K562 (cell line): ENCODE measurements around the gene RFLNA. TPM values are rescaled to one million over a fixed set of nuclear protein-coding genes. Genes with fewer than 3 reads are reported as not detected.

Source experiments
- ARID1B ChIP-seq: fragments of 450-650 bp; IDR thresholded peaks from 2 replicates; pipeline ENCODE4 v1.6.1; 2016; ENCODE audit warnings: antibody characterized with exemption, mild to moderate bottlenecking, inconsistent platforms
- CBFA2T3 ChIP-seq: fragments of 450-650 bp; IDR thresholded peaks from 2 replicates; pipeline ENCODE4 v1.6.1; 2017
- CHD7 ChIP-seq: fragments of 200-600 bp; sonication (generic); IDR thresholded peaks from one replicate; pipeline ENCODE4 v1.6.1; 2012; ENCODE audit warnings: mild to moderate bottlenecking, low read depth, low read length, inconsistent platforms
- HMGXB4 ChIP-seq: sonication (generic); formaldehyde crosslinking; IDR thresholded peaks from 2 replicates; pipeline ENCODE4 v1.8.1; 2023; ENCODE audit warnings: mild to moderate bottlenecking, missing genetic modification reagents
- KAT8 ChIP-seq: fragments of 450-650 bp; IDR thresholded peaks from 2 replicates; pipeline ENCODE4 v1.6.1; 2016; ENCODE audit warnings: low read depth, mild to moderate bottlenecking
- MAX ChIP-seq: sonication (generic); formaldehyde crosslinking; IDR thresholded peaks from 2 replicates; pipeline ENCODE4 v1.9.0; 2022; ENCODE audit warnings: mild to moderate bottlenecking, missing genetic modification reagents
- NCOR1 ChIP-seq: fragments of 450-650 bp; IDR thresholded peaks from 2 replicates; pipeline ENCODE4 v1.6.1; 2016; ENCODE audit warnings: mild to moderate bottlenecking, moderate library complexity
- NFYB ChIP-seq: IDR thresholded peaks from 2 replicates; pipeline ENCODE4 v1.6.1; 2011; ENCODE audit warnings: mild to moderate bottlenecking, moderate library complexity; ENCODE audit not compliant: insufficient read length; ENCODE audit errors: extremely low read depth
- RFX1 ChIP-seq: fragments of 450-650 bp; IDR thresholded peaks from 2 replicates; pipeline ENCODE4 v1.6.1; 2016; ENCODE audit warnings: mild to moderate bottlenecking, moderate library complexity
- SMC3 ChIP-seq: conservative IDR thresholded peaks from 2 replicates; pipeline ENCODE4 v1.6.1; 2011; ENCODE audit warnings: low read depth, low read length, improper control_type of control experiment; ENCODE audit not compliant: insufficient read depth
- SNRNP70 ChIP-seq: fragments of 200-400 bp; formaldehyde crosslinking; optimal IDR thresholded peaks from 2 replicates; pipeline ENCODE3; 2017; ENCODE audit warnings: low read depth, low read length
- TCF7L2 ChIP-seq: fragments of 150-350 bp; IDR thresholded peaks from 2 replicates; pipeline ENCODE4 v1.6.1; 2016; ENCODE audit warnings: low read depth, mild to moderate bottlenecking, low read length, moderate library complexity
- ZKSCAN8 ChIP-seq: fragments of 200-800 bp; sonication (Bioruptor generic); IDR thresholded peaks from 2 replicates; pipeline ENCODE4 v1.6.1; 2016; ENCODE audit warnings: missing genetic modification characterization, missing compliant biosample characterization
- ZNF140 ChIP-seq: fragments of 250-450 bp; sonication (Bioruptor Pico); IDR thresholded peaks from 2 replicates; pipeline ENCODE4 v1.8.0; 2021; ENCODE audit warnings: moderate library complexity, mild to moderate bottlenecking, inconsistent platforms
- ZNF780A ChIP-seq: fragments of 250-450 bp; sonication (Bioruptor Pico); IDR thresholded peaks from 2 replicates; pipeline ENCODE4 v1.5.0; 2021; ENCODE audit warnings: mild to moderate bottlenecking
- polyA plus RNA-seq, 8 experiments: library from polyadenylated mRNA; depleted of rRNA in 4 of 8; stranded (reverse) in 5 of 8; unstranded in 3 of 8; fragments of >200 nt; fragmentation: Nextera tagmentation in 2 of 8; fragmentation: Illumina TruSeq in 1 of 8; extraction: Ambion mirVana in 2 of 8; extraction: Trizol in 1 of 8; gene quantifications; 2 replicates each; pipeline versions ENCODE4 v1.2.1 to v1.2.3, GENCODE V29; 2011 to 2014; ENCODE audit warnings: inconsistent platforms in 1 of 8, missing spikeins in 1 of 8
- total RNA-seq, 7 experiments: library from RNA; depleted of rRNA in 6 of 7; stranded (reverse); fragments of >200 nt in 6 of 7; fragmentation: Illumina TruSeq in 2 of 7; extraction: Trizol in 2 of 7; gene quantifications; 2 replicates each; pipeline versions ENCODE4 v1.2.1 to v1.2.3, GENCODE V29; 2011 to 2021; ENCODE audit warnings: low replicate concordance in 1 of 7

RFLNA gene
- total and polyA plus RNA-seq, 9 of the 15 experiments (the other 6 are each of a cell fraction or from before 2014, with no cell fraction given), result not detected

- TF ChIP-seq RFX1, result no peak
- no peak for TF ChIP-seq MAX (CRISPR knock-in tag)
- TF ChIP-seq HMGXB4 (CRISPR knock-in tag), result no peak
- TF ChIP-seq TCF7L2, result no peak
- peak; percentile 69; the same call in 1 of the 2 replicates for TF ChIP-seq ZKSCAN8
- no peak for TF ChIP-seq ZNF140
- no peak for TF ChIP-seq CHD7
- TF ChIP-seq NCOR1, result peak; percentile 85
- peak; percentile 96 for TF ChIP-seq ARID1B
- no peak for TF ChIP-seq SMC3
- TF ChIP-seq KAT8, result no peak
- TF ChIP-seq ZNF780A (CRISPR knock-in tag), result no peak
- TF ChIP-seq NFYB, result no peak
- TF ChIP-seq SNRNP70, result no peak
- TF ChIP-seq CBFA2T3, result peak; percentile 93
Observed at GRCh38 chr12:124259154-124260066, 35.5 kb upstream of the RFLNA start (continued).
